ENCODE measurements around the gene CPNE4. TPM values are rescaled to one million over a fixed set of nuclear protein-coding genes. Genes with fewer than 3 reads are reported as not detected.

CPNE4 gene
- total RNA-seq, 2 donors from 2014 or later = 1.2 to 7.6 TPM

- no peak for ATAC-seq
- no peak for DNase-seq
- intact Hi-C loops (cut with DNase I) = no loop called here
These were observed 252.1 kb downstream of the CPNE4 start for GRCh38 chr3:131782751-131783150.

- no peak for ATAC-seq
- intact Hi-C loops (cut with DNase I) = no loop called here
- no peak for DNase-seq
These were observed 256.3 kb downstream of the CPNE4 start for GRCh38 chr3:131778526-131778925.

GRCh38 chr3:131775650-131776049 is 259.2 kb downstream of the CPNE4 start:
- intact Hi-C loops (cut with DNase I) = no loop called here
- no peak for ATAC-seq
- DNase-seq = no peak

GRCh38 chr3:131772269-131773026 is 262.4 kb downstream of the CPNE4 start:
- intact Hi-C loops (cut with DNase I) = no loop called here
- ATAC-seq = no peak
- DNase-seq = no peak

- ATAC-seq = no peak
- DNase-seq = no peak
- intact Hi-C loops (cut with DNase I) = no loop called here
These were observed 271.7 kb downstream of the CPNE4 start for GRCh38 chr3:131762981-131763564.

GRCh38 chr3:131756405-131756804 is 278.4 kb downstream of the CPNE4 start:
- ATAC-seq (no peak), DNase-seq (no peak)
- intact Hi-C loops (cut with DNase I) = no loop called here

GRCh38 chr3:131755380-131755779 is 279.4 kb downstream of the CPNE4 start:
- DNase-seq = no peak
- ATAC-seq = no peak
- intact Hi-C loops (cut with DNase I) = no loop called here

GRCh38 chr3:131750256-131750655 is 284.6 kb downstream of the CPNE4 start:
- intact Hi-C loops (cut with DNase I) = no loop called here
- ATAC-seq = no peak
- DNase-seq = no peak

GRCh38 chr3:131749826-131750225 is 285.0 kb downstream of the CPNE4 start:
- intact Hi-C loops (cut with DNase I) = no loop called here
- no peak for ATAC-seq
- DNase-seq = no peak

GRCh38 chr3:131747466-131747865 is 287.3 kb downstream of the CPNE4 start:
- ATAC-seq (no peak), DNase-seq (no peak)
- intact Hi-C loops (cut with DNase I) = no loop called here

- ATAC-seq = no peak
- intact Hi-C loops (cut with DNase I) = no loop called here
- no peak for DNase-seq
These were observed 290.0 kb downstream of the CPNE4 start for GRCh38 chr3:131744765-131745164.

- no peak for DNase-seq
- intact Hi-C loops (cut with DNase I) = no loop called here
- no peak for ATAC-seq
These were observed 291.7 kb downstream of the CPNE4 start for GRCh38 chr3:131743126-131743525.

GRCh38 chr3:131739211-131739610 is 295.6 kb downstream of the CPNE4 start:
- ATAC-seq (no peak), DNase-seq (no peak)
- intact Hi-C loops (cut with DNase I) = no loop called here

- ATAC-seq (no peak), DNase-seq (no peak)
- intact Hi-C loops (cut with DNase I) = no loop called here
These were observed 296.7 kb downstream of the CPNE4 start for GRCh38 chr3:131738095-131738494.

- DNase-seq (no peak), ATAC-seq (no peak)
- intact Hi-C loops (cut with DNase I) = no loop called here
These were observed 299.3 kb downstream of the CPNE4 start for GRCh38 chr3:131735544-131735943.

- no peak for ATAC-seq
- DNase-seq = no peak
- intact Hi-C loops (cut with DNase I) = no loop called here
These were observed 299.7 kb downstream of the CPNE4 start for GRCh38 chr3:131735116-131735515.

- no peak for DNase-seq
- ATAC-seq = peak in 1 of 2 donors; percentile 31
- intact Hi-C loops (cut with DNase I) = no loop called here
These were observed 301.6 kb downstream of the CPNE4 start for GRCh38 chr3:131733086-131733841.

- no peak for ATAC-seq
- DNase-seq = no peak
- intact Hi-C loops (cut with DNase I) = no loop called here
These were observed 303.1 kb downstream of the CPNE4 start for GRCh38 chr3:131731709-131732108.

- ATAC-seq = peak in 1 of 2 donors; percentile 62
- intact Hi-C loops (cut with DNase I) = no loop called here
- DNase-seq = no peak
These were observed 304.2 kb downstream of the CPNE4 start for GRCh38 chr3:131730581-131730980.

- DNase-seq (no peak), ATAC-seq (peak in 1 of 2 donors; percentile 44)
- intact Hi-C loops (cut with DNase I) = no loop called here
These were observed 305.2 kb downstream of the CPNE4 start for GRCh38 chr3:131729643-131730017.
